C1 segment of cervical spinal cord (tissue), 14 donors: ENCODE measurements around the gene CD180.

Source experiments
- DNase-seq, 14 donors: peaks; one replicate each; lab custom pipeline; 2025; lab: John Stamatoyannopoulos, UW

CD180 gene

GRCh38 chr5:67196537-67197059 is at the start of gene CD180:
Gene CD180 (minus strand): TSS chr5:67196799. CDS start chr5:67196641, 158 bp downstream.
- DNase-seq: peak in 12 of 14 donors; percentile 17 to 87 (median 65)

GRCh38 chr5:67246108-67246507 is 49.5 kb upstream of the CD180 start:
- DNase-seq: peak in 2 of 14 donors; percentile 33 to 70

GRCh38 chr5:67245259-67245846 is 48.8 kb upstream of the CD180 start:
- DNase-seq: no peak

- no peak for DNase-seq
Observed at GRCh38 chr5:67244345-67244793, 47.8 kb upstream of the CD180 start.

GRCh38 chr5:67243944-67244343 is 47.3 kb upstream of the CD180 start:
- DNase-seq: no peak

- DNase-seq: no peak
Observed at GRCh38 chr5:67243349-67243748, 46.8 kb upstream of the CD180 start.

- no peak for DNase-seq
Observed at GRCh38 chr5:67241326-67241725, 44.7 kb upstream of the CD180 start.

GRCh38 chr5:67240846-67241245 is 44.2 kb upstream of the CD180 start:
- no peak for DNase-seq

GRCh38 chr5:67240065-67240464 is 43.5 kb upstream of the CD180 start:
- no peak for DNase-seq

- no peak for DNase-seq
Observed at GRCh38 chr5:67238191-67238590, 41.6 kb upstream of the CD180 start.

GRCh38 chr5:67235399-67236110 is 39.0 kb upstream of the CD180 start:
- no peak for DNase-seq

- peak in 1 of 14 donors; percentile 18 for DNase-seq
Observed at GRCh38 chr5:67234671-67235176, 38.1 kb upstream of the CD180 start.

GRCh38 chr5:67233075-67233474 is 36.5 kb upstream of the CD180 start:
- DNase-seq: no peak

- DNase-seq: no peak
Observed at GRCh38 chr5:67223211-67223610, 26.6 kb upstream of the CD180 start.

GRCh38 chr5:67222243-67223025 is 25.8 kb upstream of the CD180 start:
- DNase-seq: no peak

GRCh38 chr5:67221487-67222242 is 25.1 kb upstream of the CD180 start:
- peak in 1 of 14 donors; percentile 7 for DNase-seq

- DNase-seq: no peak
Observed at GRCh38 chr5:67216564-67216963, 20.0 kb upstream of the CD180 start.

GRCh38 chr5:67215519-67216471 is 19.2 kb upstream of the CD180 start:
- peak in 11 of 14 donors; percentile 8 to 67 (median 33) for DNase-seq

- no peak for DNase-seq
Observed at GRCh38 chr5:67214707-67215447, 18.3 kb upstream of the CD180 start.
